Fibroblast of villous mesenchyme (primary cell): ENCODE data around the gene DIP2A. TPM values are rescaled to one million over a fixed set of nuclear protein-coding genes. Genes with fewer than 3 reads are reported as not detected.

Source experiments
- DNase-seq: peaks from one replicate; pipeline ENCODE4 v3.0.0-alpha.2; 2010; ENCODE audit warnings: low read depth
- H3K4me3 ChIP-seq: 2 replicates; pipeline ENCODE4 v1.5.1; 2011; ENCODE audit warnings: low read depth, mild to moderate bottlenecking, low read length
- total RNA-seq: library from RNA; depleted of rRNA; stranded (reverse); fragments of >200 nt; gene quantifications from 2 replicates; pipeline ENCODE4 v1.2.3, GENCODE V29; 2012
- TF ChIP-seq, protein P1 (sequence below): IDR thresholded peaks from 2 replicates; pipeline ENCODE4 v1.5.1; 2012; ENCODE audit warnings: low read depth, mild to moderate bottlenecking, low read length; ENCODE audit not compliant: insufficient read depth

Gene DIP2A
- total RNA-seq, 1 donor, result 32.0 TPM

DNA sequence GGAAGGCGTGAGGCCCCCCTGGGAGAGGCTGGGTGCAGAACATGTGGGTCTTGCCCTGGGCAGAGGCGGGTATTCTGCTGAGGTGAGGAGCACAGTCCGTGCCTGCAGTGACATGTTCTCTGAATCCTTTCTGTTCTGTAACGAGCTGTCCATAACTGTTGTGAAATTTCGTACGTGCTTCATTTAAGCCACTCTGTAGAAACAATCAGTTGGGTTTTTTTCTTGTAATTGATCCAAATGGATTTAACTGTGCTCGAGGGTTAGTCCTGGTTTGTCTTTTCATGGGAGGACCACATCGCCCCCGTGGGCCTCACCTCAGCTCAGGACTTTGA lies 45.4 kb upstream of the DIP2A start:
- TF ChIP-seq, protein P1, sequence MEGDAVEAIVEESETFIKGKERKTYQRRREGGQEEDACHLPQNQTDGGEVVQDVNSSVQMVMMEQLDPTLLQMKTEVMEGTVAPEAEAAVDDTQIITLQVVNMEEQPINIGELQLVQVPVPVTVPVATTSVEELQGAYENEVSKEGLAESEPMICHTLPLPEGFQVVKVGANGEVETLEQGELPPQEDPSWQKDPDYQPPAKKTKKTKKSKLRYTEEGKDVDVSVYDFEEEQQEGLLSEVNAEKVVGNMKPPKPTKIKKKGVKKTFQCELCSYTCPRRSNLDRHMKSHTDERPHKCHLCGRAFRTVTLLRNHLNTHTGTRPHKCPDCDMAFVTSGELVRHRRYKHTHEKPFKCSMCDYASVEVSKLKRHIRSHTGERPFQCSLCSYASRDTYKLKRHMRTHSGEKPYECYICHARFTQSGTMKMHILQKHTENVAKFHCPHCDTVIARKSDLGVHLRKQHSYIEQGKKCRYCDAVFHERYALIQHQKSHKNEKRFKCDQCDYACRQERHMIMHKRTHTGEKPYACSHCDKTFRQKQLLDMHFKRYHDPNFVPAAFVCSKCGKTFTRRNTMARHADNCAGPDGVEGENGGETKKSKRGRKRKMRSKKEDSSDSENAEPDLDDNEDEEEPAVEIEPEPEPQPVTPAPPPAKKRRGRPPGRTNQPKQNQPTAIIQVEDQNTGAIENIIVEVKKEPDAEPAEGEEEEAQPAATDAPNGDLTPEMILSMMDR, result no peak
- H3K4me3 ChIP-seq, result no peak overlapping the region
- DNase-seq, result no peak

DNA sequence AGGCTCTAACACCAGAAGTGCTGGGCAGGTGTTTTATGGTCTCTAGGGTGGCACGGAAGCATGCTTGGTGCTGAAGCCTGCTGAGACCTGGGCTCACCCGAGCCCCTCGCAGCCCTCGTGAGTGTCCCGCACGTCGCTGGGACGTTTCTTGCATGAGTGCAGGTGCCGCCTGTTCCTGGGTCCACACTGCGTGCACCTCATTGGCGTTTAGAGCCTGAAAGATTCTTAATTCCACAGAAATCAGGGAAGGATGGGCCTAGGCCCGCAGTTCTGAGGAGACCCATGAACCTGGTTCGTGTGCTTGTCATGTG lies 43.8 kb upstream of the DIP2A start:
- TF ChIP-seq, protein P1, result no peak
- DNase-seq, result no peak
- no peak overlapping the region for H3K4me3 ChIP-seq

DNA sequence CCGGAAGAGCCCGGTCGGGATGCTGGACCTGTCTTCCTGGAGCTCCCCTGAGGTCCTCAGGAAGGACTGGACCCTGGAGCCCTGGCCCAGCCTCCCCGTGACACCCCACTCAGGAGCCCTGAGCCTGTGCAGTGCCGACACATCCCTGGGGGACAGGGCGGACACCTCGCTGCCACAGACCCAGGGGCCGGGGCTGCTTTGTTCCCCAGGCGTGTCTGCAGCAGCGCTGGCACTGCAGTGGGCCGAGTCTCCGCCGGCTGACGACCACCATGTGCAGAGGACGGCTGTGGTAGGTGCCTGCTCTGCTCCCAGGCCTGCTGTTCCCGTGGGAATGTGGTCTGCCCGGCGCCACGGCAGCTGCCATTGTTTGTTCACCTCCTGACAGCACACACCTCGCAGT lies 42.1 kb upstream of the DIP2A start:
- TF ChIP-seq, protein P1, result no peak
- DNase-seq, result no peak

DNA sequence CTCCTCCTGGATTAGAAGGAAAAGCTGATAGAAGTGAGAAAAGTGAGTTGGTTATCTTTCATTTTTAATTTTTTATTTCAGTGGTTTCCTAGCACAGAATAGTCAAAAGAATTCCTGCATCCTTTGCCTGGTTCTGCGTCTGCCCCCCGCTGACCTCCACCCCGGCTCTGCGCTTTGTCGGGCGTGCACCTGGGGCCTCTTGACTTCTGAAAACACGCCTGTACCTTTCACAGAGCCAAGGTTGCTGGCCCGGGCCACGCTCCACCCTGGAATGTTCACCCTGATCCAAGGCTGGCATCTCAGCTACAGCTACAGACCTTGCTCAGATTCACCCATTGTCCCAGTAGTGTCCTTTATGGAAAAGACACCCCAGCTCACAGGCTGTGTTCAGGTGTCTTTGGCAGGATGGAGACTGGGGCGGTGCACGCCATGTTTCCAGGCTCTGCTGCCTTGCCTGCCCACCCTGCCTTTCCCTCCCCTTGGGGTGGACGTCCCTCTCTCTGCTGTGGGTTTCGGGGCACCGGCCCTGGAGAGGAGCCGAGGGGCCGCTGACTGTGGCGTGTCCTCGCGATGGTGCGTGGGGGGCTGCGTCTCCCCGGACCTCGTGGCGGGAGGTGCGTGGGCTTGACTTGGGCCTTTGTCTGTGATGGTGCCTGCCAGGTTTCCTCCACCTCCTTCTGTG lies 40.3 kb upstream of the DIP2A start:
- TF ChIP-seq, protein P1, result no peak

More for the DNA sequence above, 42.1 kb upstream of the DIP2A start:
- H3K4me3 ChIP-seq, result no peak overlapping the region

DNA sequence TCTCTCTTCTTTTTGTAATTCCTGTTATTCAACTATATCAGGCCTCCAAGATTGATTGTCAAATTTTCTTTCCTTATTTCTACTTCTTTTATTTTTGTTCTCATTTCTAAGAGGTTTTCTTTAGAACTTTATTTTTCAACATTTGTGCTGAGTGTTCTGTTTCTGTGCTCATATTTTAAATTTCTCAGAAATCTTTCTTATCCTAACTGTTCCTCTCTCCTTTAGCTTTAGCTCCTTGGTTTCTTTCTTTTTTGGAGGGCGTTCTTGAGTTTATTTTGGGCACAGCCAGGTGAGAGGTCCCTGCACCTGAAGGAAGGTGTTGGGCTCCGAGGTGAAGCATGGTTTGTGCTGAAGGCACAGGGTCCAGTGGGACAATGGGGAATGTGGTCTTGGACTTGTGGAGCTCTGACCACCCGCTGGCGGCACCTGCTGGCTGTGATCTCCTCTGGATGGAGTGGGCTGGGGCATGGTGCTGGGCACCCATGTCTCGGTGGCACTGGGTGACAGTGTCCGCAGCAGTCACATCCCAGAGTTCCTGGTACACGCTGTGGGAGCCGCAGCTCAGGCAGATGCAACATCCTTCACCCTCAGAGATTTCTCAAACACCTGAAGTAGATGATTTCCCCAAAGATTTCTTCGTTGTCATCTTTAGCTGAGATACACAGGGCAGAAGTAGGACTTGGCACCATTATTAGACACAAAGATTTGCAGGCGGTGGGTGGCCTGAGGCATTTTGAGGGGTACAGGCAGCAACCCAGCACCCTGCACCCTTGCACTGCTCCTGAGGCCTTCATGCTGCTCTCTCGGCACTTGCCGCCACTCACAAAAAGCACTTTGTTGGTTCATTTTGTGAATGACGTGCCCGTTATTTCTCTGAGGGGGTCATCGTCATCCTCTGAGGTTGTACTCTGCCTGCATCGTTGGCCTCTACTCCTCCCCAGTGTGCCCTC lies 38.2 kb upstream of the DIP2A start:
- H3K4me3 ChIP-seq, result no peak overlapping the region
- TF ChIP-seq, protein P1, result no peak
- no peak for DNase-seq

More for the DNA sequence above, 40.3 kb upstream of the DIP2A start:
- no peak overlapping the region for H3K4me3 ChIP-seq
- DNase-seq, result no peak

DNA sequence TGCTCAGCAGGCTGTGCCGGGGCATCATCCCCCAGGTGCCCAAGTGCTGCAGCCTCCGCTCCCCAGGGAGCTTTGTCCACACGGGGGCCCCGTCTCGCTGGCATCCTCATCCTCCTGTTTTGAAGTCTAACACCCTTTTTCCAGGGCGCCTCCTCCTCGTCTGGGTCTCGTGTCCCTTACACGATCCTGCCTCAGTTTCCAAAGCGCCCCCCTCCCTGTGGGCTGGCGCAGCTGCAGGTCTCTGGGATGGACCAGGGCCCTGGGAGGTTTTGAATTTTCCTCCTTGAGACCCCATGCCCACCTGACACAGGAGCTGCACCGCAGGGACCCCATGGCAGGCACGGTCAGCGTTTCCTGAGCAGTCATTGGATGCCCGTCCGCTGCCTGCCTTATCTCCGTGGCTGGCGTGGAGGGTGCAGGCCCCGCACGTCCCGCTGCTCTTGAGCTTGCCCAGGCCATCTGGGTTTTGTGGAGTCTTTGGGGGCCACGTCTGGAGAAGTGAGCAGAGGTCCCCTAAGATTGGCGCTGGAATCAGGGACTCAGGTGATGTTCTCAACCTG lies 37.4 kb upstream of the DIP2A start:
- TF ChIP-seq, protein P1, result no peak
- no peak overlapping the region for H3K4me3 ChIP-seq
- DNase-seq, result no peak
